Colonic mucosa (tissue), 4 donors: ENCODE data around the gene MIPEP. TPM values are rescaled to one million over a fixed set of nuclear protein-coding genes. Genes with fewer than 3 reads are reported as not detected.

Experiments used
- DNase-seq: peaks from one replicate; pipeline ENCODE4 v3.0.0-alpha.2; 2020
- H3K27ac ChIP-seq: fragments of 200-600 bp; one replicate; pipeline ENCODE4 v1.8.0; 2021
- H3K27me3 ChIP-seq: fragments of 200-600 bp; one replicate; pipeline ENCODE4 v1.8.0; 2021
- H3K36me3 ChIP-seq: fragments of 200-600 bp; one replicate; pipeline ENCODE4 v1.8.0; 2021
- H3K4me1 ChIP-seq: fragments of 200-600 bp; one replicate; pipeline ENCODE4 v1.8.0; 2021; ENCODE audit warnings: mild to moderate bottlenecking
- H3K4me3 ChIP-seq: fragments of 200-600 bp; one replicate; pipeline ENCODE4 v1.8.0; 2021
- H3K9ac ChIP-seq, 2 donors: one replicate each; pipeline ENCODE4 v1.7.0; 2013; ENCODE audit warnings: control low read depth in 2 of 2, low read depth in 2 of 2, low read length in 2 of 2
- H3K9me3 ChIP-seq: fragments of 200-600 bp; one replicate; pipeline ENCODE4 v1.8.0; 2021
- CTCF ChIP-seq: fragments of 200-600 bp; IDR thresholded peaks from one replicate; pipeline ENCODE4 v1.8.0; 2022; ENCODE audit warnings: antibody characterized with exemption, mild to moderate bottlenecking
- intact Hi-C: fragments of 100-400 bp; cut with DNase I; formaldehyde crosslinking; loops from one replicate; pipeline ENCODE4 v1.14.1; 2022
- total RNA-seq, 2 donors: library from RNA; stranded (reverse); fragmentation: NEBNext Ultra II Directional in 1 of 2; extraction: Animal tissue kit (Norgen Biotek cat#: 25700) in 1 of 2; gene quantifications; one replicate each; pipeline ENCODE4 v1.2.1, GENCODE V29; 2021
- donor health status: healthy.
- donor health status: DM: no; HTN: no; CAD: no.
- donor health status: DM: no; HTN: no; CAD: no.

Gene MIPEP
- total RNA-seq, 2 donors from 2014 or later: 25.9 to 33.0 TPM

- TF ChIP-seq CTCF: no peak
- Histone ChIP-seq H3K4me1 (no peaks in the 10 kb centered on the region), H3K36me3 (no peaks in the 10 kb centered on the region), H3K27me3 (no peaks in the 10 kb centered on the region), H3K27ac (no peak overlapping the region), H3K4me3 (no peak overlapping the region), H3K9ac (no peak overlapping the region), H3K9me3 (no peaks in the 10 kb centered on the region)
- no peak for DNase-seq
- intact Hi-C loops: no loop called here
Observed at GRCh38 chr13:23711355-23711754, 177.8 kb downstream of the MIPEP start.

GRCh38 chr13:23710366-23710765 is 178.8 kb downstream of the MIPEP start:
- H3K4me1 ChIP-seq: no peaks in the 10 kb centered on the region
- no peak overlapping the region for H3K9ac ChIP-seq
- H3K27me3 ChIP-seq: no peaks in the 10 kb centered on the region
- intact Hi-C loops: no loop called here
- H3K4me3 ChIP-seq: no peak overlapping the region
- TF ChIP-seq CTCF: no peak
- H3K27ac ChIP-seq: no peak overlapping the region
- no peaks in the 10 kb centered on the region for H3K9me3 ChIP-seq
- no peaks in the 10 kb centered on the region for H3K36me3 ChIP-seq
- DNase-seq: no peak

GRCh38 chr13:23709536-23709935 is 179.7 kb downstream of the MIPEP start:
- TF ChIP-seq CTCF: no peak
- Histone ChIP-seq H3K27me3 (no peaks in the 10 kb centered on the region), H3K9ac (no peak overlapping the region), H3K36me3 (no peaks in the 10 kb centered on the region), H3K4me3 (no peak overlapping the region), H3K9me3 (no peaks in the 10 kb centered on the region), H3K27ac (no peak overlapping the region), H3K4me1 (no peaks in the 10 kb centered on the region)
- intact Hi-C loops: no loop called here
- DNase-seq: no peak

- no peak for DNase-seq
- no peaks in the 10 kb centered on the region for H3K4me1 ChIP-seq
- no peak overlapping the region for H3K4me3 ChIP-seq
- no peaks in the 10 kb centered on the region for H3K27me3 ChIP-seq
- no peak for TF ChIP-seq CTCF
- H3K9me3 ChIP-seq: no peaks in the 10 kb centered on the region
- no peaks in the 10 kb centered on the region for H3K36me3 ChIP-seq
- intact Hi-C loops: no loop called here
- no peak overlapping the region for H3K9ac ChIP-seq
- H3K27ac ChIP-seq: no peak overlapping the region
Observed at GRCh38 chr13:23707674-23708073, 181.5 kb downstream of the MIPEP start.

GRCh38 chr13:23705583-23705982 is 183.6 kb downstream of the MIPEP start:
- H3K27ac ChIP-seq: no peak overlapping the region
- TF ChIP-seq CTCF: no peak
- no peak overlapping the region for H3K9ac ChIP-seq
- intact Hi-C loops: no loop called here
- H3K27me3 ChIP-seq: no peaks in the 10 kb centered on the region
- no peaks in the 10 kb centered on the region for H3K9me3 ChIP-seq
- H3K4me3 ChIP-seq: no peak overlapping the region
- H3K36me3 ChIP-seq: no peaks in the 10 kb centered on the region
- H3K4me1 ChIP-seq: no peaks in the 10 kb centered on the region
- DNase-seq: no peak
